ENCODE data around the gene PHF2.

PHF2 gene

GRCh38 chr9:93652604-93653592 is 76.5 kb downstream of the PHF2 start:
- DNase-seq (ENCODE audit: extremely low read depth, low read depth) = no peak
- no peak for TF ChIP-seq CTCF (IDR thresholded peaks at IDR 0.05; ENCODE audit: low read depth, low read length)

- no peak for TF ChIP-seq CTCF (IDR thresholded peaks at IDR 0.05; ENCODE audit: low read depth, low read length)
- DNase-seq (ENCODE audit: extremely low read depth, low read depth) = no peak
These were observed 77.4 kb downstream of the PHF2 start for GRCh38 chr9:93653760-93654159.

- no peak for TF ChIP-seq CTCF (IDR thresholded peaks at IDR 0.05; ENCODE audit: low read depth, low read length)
These were observed 78.1 kb downstream of the PHF2 start for GRCh38 chr9:93654351-93654961.

GRCh38 chr9:93655621-93656425 is 79.4 kb downstream of the PHF2 start:
- DNase-seq (ENCODE audit: extremely low read depth, low read depth) = no peak
- no peak for TF ChIP-seq CTCF (IDR thresholded peaks at IDR 0.05; ENCODE audit: low read depth, low read length)

More at GRCh38 chr9:93654351-93654961, 78.1 kb downstream of the PHF2 start:
- DNase-seq (ENCODE audit: extremely low read depth, low read depth) = no peak

- DNase-seq (ENCODE audit: extremely low read depth, low read depth) = no peak
- TF ChIP-seq CTCF (IDR thresholded peaks at IDR 0.05; ENCODE audit: low read depth, low read length) = no peak
These were observed 80.2 kb downstream of the PHF2 start for GRCh38 chr9:93656426-93657239.

- DNase-seq (ENCODE audit: extremely low read depth, low read depth) = no peak
- TF ChIP-seq CTCF (IDR thresholded peaks at IDR 0.05; ENCODE audit: low read depth, low read length) = no peak
These were observed 81.1 kb downstream of the PHF2 start for GRCh38 chr9:93657331-93658111.

All from AG09319 (cell line).